HG03045 (cell line): ENCODE results near the gene APPL2.

ENCODE experiments used
- ATAC-seq: cut with Tn5 transposase; IDR thresholded peaks from one replicate; pipeline ENCODE4 v1.9.1; 2021; ENCODE audit warnings: mild to moderate bottlenecking, moderate library complexity; ENCODE audit not compliant: unreplicated experiment

The APPL2 gene

DNA sequence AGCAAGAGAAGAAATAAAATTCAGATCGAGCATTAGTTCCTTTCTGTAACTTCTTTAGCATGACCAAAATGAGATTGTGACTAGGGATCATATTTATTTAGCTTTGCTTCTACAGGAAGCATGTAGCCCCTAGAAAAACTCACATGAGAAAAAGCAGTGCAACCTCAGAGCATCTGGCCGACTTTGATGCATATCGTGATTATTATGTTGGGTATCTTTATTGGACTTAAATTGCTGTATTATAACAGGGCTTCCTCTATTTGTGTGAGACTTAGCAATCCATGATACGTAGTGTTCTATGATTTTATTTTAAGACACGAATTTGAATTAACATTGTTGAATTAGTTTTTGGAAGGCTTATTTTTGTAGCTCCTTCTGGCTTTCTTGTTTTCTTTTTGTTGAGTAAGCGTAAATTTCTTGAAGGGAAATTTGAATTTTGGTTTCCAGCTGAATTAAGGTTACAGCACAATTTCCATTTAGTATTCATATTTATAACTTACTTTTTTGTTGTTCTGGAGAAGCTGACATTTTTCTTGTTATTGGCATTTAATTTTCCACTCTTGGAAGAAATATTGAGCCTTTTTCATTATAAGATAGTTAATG is 94.6 kb downstream of the APPL2 start:
- no peak for ATAC-seq

DNA sequence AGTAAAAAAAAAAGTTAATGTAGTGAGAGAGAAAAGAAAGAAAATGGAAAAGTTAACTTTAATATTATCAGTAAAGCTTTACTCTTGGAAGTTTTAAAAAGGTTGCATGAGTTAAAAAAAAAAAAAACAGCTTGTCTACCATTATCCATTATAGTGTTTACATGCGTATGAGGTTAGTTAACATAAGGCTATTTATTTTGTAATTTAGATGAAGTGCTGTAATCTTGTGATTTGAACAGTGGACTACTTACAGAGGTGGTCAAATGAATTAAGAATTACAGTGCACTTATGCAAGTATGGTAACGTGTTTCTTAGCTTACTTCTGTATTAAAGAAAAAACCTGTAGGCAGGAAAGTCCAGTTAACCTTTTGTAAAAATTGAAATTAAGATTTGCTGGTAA is 97.7 kb downstream of the APPL2 start:
- no peak for ATAC-seq
